Measurements from ENCODE around the gene TM4SF20.
"Not testable (repeated sequence)": the region's sequence is repeated elsewhere in the genome, so short reads cannot be mapped to it uniquely, and the experiment has no call there.

Gene TM4SF20

DNA sequence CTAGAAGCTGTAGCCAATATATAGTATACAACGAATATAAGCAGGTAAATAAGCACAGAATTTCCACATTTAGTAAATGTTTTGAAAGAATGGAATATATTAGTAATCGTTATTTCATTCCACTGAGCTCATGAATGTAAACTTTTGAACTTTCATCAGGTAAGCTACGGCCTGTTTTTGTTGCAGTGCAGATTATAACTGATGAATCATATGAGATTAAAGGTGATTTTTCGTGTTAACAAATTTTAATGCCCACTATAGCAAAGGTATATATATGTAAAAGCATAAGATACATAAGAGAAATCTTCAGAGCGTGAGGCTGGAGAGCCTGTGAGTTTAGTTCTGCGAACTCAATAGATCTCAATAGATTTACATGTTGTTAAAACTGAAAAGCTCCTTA, 7.5 kb upstream of the TM4SF20 start:
- no peak overlapping the region for H3K4me3 Mint-ChIP-seq
- no peak overlapping the region for H3K27ac Mint-ChIP-seq
- peaks cover 4% of the 10 kb centered on the region for H3K27me3 Mint-ChIP-seq
- H3K9me3 Mint-ChIP-seq = peaks cover 8% of the 10 kb centered on the region
- peaks cover 38% of the 10 kb centered on the region for H3K4me1 Mint-ChIP-seq (ENCODE audit: low read depth)
- H3K36me3 Mint-ChIP-seq (ENCODE audit: low read depth) = peaks cover 4% of the 10 kb centered on the region

DNA sequence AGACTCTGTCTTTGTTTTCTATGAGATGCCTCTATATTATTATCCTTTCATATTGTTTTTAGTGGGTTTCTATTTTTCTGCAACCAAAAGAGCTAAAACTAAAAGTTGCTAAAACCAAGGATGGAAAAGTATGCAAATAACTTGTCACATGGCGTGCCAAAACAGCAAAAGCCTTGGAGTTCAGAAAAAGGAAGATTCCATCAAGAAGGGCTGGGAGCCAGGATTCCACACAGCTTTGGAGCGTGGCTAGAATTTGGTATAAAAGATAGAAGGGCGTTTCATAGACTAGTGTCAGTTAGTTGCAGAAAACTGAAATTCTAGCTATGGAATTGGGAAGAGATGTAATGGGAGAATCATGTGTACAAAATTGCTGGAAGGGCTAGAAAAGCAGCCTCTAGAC, 4.6 kb upstream of the TM4SF20 start:
- H3K4me3 Mint-ChIP-seq = no peak overlapping the region
- peaks cover 40% of the 10 kb centered on the region for H3K4me1 Mint-ChIP-seq (ENCODE audit: low read depth)
- no peak overlapping the region for H3K27ac Mint-ChIP-seq
- H3K27me3 Mint-ChIP-seq = peaks cover 4% of the 10 kb centered on the region
- peaks cover 4% of the 10 kb centered on the region for H3K36me3 Mint-ChIP-seq (ENCODE audit: low read depth)
- H3K9me3 Mint-ChIP-seq = peaks cover 11% of the 10 kb centered on the region

DNA sequence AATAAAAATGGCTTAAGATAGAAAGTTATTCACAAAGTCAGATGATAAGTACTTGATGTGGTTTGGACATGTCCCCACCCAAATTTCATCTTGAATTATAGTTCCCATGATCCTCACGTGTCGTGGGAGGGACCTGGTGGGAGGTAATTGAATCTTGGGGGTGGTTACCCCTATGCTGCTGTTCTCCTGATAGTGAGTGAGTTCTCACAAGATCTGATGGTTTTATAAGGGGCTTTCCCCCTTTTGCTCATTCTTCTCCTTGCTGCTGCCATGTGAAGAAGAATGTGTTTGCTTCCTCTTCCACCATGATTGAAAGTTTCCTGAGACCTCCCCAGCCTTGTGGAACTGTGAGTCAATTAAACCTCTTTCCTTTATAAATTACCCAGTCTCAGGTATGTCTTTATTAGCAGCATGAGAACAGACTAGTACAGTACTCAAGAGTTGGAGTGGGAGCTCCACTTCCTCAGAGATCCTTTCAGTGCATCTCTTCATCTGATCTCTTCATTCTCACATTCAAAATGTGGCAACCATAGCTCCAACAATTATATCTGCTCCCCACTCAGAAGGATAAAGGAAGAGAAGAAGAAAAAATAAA, 3.2 kb upstream of the TM4SF20 start:
- not testable (repeated sequence) for H3K4me3 Mint-ChIP-seq; H3K27me3 Mint-ChIP-seq; H3K36me3 Mint-ChIP-seq (ENCODE audit: low read depth)
- Mint-ChIP-seq H3K27ac (peak overlapping the region; percentile 59), H3K4me1 (ENCODE audit: low read depth) (peaks cover 33% of the 10 kb centered on the region), H3K9me3 (peaks cover 11% of the 10 kb centered on the region)

DNA sequence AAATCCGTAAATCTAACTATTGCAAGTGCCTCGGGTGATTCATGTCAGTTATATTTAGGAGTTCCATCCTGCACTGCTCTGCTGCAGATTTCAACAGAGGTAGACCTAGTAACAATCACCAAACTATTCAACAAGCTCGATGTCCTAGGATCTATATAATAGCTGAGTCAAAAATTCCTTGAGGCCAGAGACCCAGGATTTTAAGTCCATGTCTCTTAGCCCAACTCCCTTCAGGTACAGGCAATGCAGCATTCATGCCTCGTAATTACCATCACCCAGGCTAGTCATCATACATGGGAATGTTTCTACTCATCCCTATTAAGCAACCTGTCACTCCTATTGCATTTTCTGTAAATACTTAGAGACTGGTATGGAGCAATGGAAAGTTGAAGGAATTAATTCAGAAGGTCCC, 729 bp downstream of the TM4SF20 start:
- Mint-ChIP-seq H3K4me3 (no peak overlapping the region), H3K9me3 (peaks cover 11% of the 10 kb centered on the region), H3K36me3 (ENCODE audit: low read depth) (peaks cover 4% of the 10 kb centered on the region), H3K27ac (no peak overlapping the region), H3K27me3 (no peaks in the 10 kb centered on the region), H3K4me1 (ENCODE audit: low read depth) (peaks cover 28% of the 10 kb centered on the region)

DNA sequence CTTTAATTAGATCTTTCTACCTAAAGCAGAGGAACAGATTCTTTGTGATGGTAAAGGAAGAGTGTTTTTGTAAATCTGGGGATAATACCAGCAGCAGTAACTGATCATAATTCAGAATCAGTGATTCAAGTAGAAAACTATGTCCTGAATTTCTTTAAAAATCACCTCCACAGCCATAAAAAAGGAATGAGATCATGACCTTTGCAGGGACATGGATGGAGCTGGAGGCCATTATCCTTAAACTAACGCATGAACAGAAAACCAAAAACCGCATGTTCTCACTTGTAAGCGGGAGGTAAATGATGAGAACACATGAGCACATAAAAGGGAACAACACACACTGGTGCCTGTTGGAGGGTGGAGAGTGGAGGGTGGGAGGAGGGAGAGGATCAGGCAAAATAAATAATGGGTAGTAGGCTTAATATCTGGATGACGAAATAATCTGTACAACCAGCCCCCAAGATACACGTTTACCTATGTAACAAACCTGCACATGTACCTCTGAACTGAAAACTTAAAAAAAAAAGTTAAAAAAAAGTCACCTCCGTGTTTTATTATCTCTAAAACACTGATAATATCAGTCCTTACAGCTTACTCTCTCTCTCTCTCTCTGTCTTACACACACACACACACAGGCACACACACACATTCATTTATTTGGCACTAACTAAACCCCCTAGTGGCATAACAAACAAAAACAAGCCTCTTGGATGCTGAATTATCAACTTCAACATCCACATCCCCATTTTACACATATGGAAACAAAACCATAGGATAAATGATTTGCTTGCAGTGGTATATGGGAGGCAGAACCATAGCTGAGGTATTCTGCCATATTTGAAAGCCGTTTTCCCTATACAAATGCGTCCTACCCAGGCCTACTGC, 1.4 kb downstream of the TM4SF20 start:
- Mint-ChIP-seq H3K27me3 (no peaks in the 10 kb centered on the region), H3K27ac (no peak overlapping the region), H3K36me3 (ENCODE audit: low read depth) (peaks cover 3% of the 10 kb centered on the region), H3K4me3 (no peak overlapping the region), H3K4me1 (ENCODE audit: low read depth) (peaks cover 32% of the 10 kb centered on the region), H3K9me3 (peaks cover 10% of the 10 kb centered on the region)

DNA sequence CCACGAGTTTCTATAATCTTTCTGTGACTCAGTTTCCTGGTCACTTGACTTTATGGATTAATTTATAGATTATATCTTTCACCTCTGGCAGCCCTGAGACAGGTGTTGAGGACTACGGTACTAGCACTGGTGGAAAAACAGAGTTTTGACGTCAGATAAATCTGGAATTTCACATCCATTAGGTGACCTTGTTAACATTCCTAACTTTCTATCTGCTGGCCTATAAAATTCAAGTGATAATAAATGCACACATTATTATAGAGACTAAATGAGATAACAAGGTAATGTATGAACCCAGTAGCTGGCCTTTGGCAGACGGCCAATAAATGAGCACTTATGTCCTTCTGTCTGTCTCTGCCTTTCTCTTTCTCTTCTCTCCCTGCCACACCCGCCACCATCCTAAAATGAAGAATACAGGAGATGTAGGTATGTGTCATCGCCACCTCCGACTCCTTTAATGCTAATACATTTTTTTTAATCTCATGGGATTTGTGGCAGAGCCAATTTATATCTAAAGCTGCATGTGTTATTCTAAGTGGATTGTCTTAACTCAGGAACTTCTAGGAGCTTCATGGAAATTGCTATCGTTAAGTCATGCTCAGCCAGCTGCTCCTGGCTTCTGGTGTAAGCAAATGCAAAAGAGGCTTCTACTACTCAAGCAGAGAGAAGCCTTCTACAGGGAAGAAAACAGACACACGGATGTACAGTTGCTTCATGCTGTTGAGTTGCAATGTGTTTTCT, 2.3 kb downstream of the TM4SF20 start:
- H3K4me3 Mint-ChIP-seq = no peak overlapping the region
- no peak overlapping the region for H3K27ac Mint-ChIP-seq
- H3K9me3 Mint-ChIP-seq = peaks cover 4% of the 10 kb centered on the region
- H3K27me3 Mint-ChIP-seq = no peaks in the 10 kb centered on the region
- H3K36me3 Mint-ChIP-seq (ENCODE audit: low read depth) = no peaks in the 10 kb centered on the region
- peaks cover 23% of the 10 kb centered on the region for H3K4me1 Mint-ChIP-seq (ENCODE audit: low read depth)

DNA sequence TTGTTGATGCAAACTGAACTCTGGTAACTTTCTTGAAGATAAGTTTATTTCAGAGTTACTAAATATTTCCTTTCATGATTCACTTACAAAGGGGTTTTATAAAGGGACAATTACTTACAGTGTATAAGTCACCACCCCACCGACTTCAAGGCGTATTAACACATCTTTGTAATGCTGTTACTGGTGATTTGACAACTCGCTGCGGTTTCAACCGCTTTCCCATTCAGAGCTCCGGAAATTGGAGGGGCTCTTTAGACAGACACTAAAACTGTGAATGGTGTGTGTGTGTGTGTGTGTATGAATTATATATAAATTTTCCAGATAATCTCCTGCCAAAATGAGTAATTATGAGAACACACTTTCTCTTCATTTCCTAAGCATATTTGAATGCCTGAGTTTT, 4.9 kb downstream of the TM4SF20 start:
- Mint-ChIP-seq H3K27ac (peak overlapping the region; percentile 85), H3K27me3 (no peaks in the 10 kb centered on the region), H3K36me3 (ENCODE audit: low read depth) (no peaks in the 10 kb centered on the region), H3K4me3 (no peak overlapping the region), H3K9me3 (no peaks in the 10 kb centered on the region), H3K4me1 (ENCODE audit: low read depth) (peaks cover 24% of the 10 kb centered on the region)

DNA sequence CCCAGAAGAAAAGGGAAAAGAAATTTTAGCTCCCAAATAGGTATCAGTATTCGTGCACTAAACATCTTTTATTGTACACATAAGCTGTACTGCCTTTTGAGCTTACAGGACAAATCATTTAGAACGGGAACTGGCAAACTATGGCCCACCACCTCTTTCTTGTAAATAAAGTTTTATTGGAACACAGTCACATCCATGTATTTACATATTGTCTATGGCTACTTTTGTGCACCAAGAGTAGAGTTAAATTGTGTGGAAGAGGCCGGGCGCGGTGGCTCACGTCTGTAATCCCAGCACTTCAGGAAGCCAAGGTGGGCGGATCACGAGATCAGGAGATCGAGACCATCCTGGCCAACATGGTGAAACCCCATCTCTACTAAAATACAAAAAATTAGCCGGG, 5.7 kb downstream of the TM4SF20 start:
- Mint-ChIP-seq H3K4me1 (ENCODE audit: low read depth) (peaks cover 29% of the 10 kb centered on the region), H3K36me3 (ENCODE audit: low read depth) (no peaks in the 10 kb centered on the region), H3K9me3 (no peaks in the 10 kb centered on the region), H3K27ac (peak overlapping the region; percentile 28), H3K4me3 (no peak overlapping the region), H3K27me3 (no peaks in the 10 kb centered on the region)

DNA sequence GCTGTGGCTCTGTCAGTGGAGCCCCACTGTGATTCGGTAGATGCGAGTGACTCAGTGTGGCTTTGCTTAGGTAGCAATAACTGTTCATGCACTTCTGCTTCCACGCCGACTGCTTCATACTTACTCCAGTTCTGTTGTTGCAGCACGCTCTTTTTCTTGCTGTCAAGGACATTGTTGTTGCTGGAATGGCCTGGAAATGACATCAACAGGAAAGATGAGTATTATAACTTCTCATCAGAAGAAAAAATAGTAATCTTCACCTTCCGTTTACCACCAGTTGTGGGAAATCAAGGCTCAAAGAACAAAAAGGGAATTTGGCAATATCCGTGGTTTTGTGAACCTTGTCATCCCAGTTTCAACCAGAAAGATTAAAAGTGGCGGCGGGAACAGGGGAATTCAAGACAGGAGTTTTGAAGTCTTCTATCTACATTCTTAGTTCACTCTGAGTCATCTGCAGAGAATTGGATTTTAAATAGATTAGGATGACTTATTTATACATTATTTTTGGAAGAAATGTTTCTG, 8.3 kb downstream of the TM4SF20 start:
- Mint-ChIP-seq H3K9me3 (no peaks in the 10 kb centered on the region), H3K27me3 (no peaks in the 10 kb centered on the region), H3K4me1 (ENCODE audit: low read depth) (peaks cover 33% of the 10 kb centered on the region), H3K27ac (no peak overlapping the region), H3K4me3 (no peak overlapping the region), H3K36me3 (ENCODE audit: low read depth) (no peaks in the 10 kb centered on the region)

DNA sequence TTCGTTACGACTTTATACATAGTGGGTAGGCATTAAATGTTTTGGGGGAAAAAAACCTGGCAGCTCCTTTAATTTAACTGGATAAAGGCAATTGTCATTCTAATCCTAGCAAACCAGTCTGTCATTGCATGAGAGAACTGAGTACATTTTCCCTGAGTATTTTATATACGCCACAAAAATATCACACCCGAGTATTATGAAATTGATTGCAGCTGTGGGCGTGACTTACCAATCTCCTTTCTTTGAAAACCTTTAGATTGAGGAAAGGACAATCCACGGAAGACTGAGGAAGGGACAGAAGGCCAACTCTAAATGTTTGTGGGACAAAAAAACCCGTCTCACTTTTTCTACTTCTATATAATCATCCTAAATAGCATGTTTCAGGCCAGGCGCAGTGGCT, 9.0 kb downstream of the TM4SF20 start:
- Mint-ChIP-seq H3K4me1 (ENCODE audit: low read depth) (peaks cover 33% of the 10 kb centered on the region), H3K36me3 (ENCODE audit: low read depth) (no peaks in the 10 kb centered on the region), H3K27ac (no peak overlapping the region), H3K4me3 (no peak overlapping the region), H3K27me3 (no peaks in the 10 kb centered on the region), H3K9me3 (no peaks in the 10 kb centered on the region)

DNA sequence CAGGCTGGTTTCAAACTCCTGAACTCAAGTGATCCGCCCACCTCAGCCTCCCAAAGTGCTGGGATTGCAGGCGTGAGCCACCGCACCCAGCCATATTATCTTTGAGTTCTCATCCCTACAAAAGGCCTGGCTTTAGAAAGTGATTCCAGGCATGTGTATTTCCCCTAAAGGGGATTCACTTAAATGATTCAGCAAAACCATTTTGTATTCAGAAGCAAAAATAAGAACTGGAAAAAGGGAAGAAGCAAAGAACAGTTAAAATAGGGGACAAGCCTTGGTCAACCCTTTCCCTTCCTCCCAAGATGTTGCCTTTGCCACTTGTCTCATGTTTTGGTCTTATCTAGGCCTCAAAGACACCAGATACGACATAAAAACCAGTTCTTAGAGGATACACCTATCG, 10.5 kb downstream of the TM4SF20 start:
- Mint-ChIP-seq H3K4me1 (ENCODE audit: low read depth) (peaks cover 22% of the 10 kb centered on the region), H3K27me3 (no peaks in the 10 kb centered on the region), H3K36me3 (ENCODE audit: low read depth) (no peaks in the 10 kb centered on the region), H3K9me3 (no peaks in the 10 kb centered on the region), H3K27ac (no peak overlapping the region), H3K4me3 (no peak overlapping the region)

DNA sequence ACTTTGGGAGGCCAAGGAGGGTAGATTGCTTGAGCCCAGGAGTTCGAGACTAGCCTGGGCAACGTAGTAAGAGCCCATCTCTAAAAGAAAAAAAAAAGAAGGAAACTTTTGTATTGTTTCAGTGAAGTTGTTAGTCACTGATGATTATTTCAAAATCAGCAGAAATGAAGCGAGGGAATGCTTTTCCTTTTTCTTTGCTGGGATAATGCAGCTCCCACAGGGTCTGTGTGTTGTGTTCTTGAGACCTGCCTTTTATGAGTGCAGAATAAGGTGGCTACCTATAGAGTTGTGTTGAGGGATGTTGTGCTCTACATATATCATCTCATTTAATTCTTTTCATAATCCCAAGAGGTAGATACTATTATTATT, 11.7 kb downstream of the TM4SF20 start:
- Mint-ChIP-seq H3K4me1 (ENCODE audit: low read depth) (peaks cover 16% of the 10 kb centered on the region), H3K27me3 (no peaks in the 10 kb centered on the region), H3K27ac (no peak overlapping the region), H3K4me3 (no peak overlapping the region), H3K9me3 (no peaks in the 10 kb centered on the region), H3K36me3 (ENCODE audit: low read depth) (no peaks in the 10 kb centered on the region)

DNA sequence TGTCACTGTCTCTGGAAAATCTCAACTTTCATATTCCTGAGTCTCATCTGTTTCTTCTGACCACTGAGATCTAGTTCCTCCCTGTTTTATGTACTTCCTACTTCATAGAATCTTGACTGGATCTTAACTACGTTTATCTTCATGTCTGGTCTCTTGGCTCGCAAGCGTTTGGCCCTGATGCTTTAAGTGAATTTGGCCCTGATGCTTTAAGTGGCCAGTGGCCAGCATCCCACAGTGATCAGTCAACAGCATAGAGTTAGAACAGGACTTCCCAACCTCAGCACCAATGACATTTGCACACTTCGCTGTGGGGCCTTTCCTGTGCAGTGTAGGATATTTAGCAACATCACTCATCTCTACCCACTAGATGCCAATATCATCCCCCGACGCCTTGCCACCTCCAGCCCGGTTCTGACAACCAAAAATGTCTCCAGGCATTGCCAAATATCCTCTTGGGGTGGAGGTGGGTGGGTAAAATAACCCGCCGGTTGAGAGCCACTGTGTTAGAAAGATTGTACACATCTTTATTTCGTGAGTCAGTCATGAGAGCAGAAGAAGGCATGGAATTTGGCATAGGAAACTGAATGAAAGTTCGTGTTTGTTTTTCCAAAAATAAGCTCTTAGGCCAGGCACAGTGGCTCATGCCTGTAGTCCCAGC, 12.2 kb downstream of the TM4SF20 start:
- no peaks in the 10 kb centered on the region for H3K36me3 Mint-ChIP-seq (ENCODE audit: low read depth)
- no peaks in the 10 kb centered on the region for H3K9me3 Mint-ChIP-seq
- no peaks in the 10 kb centered on the region for H3K27me3 Mint-ChIP-seq
- peaks cover 16% of the 10 kb centered on the region for H3K4me1 Mint-ChIP-seq (ENCODE audit: low read depth)
- no peak overlapping the region for H3K27ac Mint-ChIP-seq
- no peak overlapping the region for H3K4me3 Mint-ChIP-seq

DNA sequence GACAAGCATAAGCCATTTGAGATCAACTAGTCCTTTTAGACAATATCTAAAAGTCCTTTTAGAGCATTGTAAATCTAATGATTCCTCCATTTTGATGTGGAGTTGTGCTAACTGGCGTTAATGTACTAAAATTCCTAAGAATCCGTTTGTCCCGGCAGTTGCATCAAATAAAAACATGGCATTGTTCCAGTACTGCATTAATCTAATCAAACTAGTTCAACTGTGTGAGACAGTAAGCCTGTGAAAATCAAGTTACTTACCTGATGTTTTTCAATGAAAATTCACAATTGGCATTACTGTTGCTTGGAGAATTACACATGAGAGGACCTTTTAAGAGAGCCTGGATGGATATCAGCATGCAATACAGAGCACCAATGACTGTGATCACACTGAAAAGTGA, 13.3 kb downstream of the TM4SF20 start:
- no peaks in the 10 kb centered on the region for H3K9me3 Mint-ChIP-seq
- no peak overlapping the region for H3K27ac Mint-ChIP-seq
- peaks cover 10% of the 10 kb centered on the region for H3K4me1 Mint-ChIP-seq (ENCODE audit: low read depth)
- H3K4me3 Mint-ChIP-seq = no peak overlapping the region
- peaks cover under 1% of the 10 kb centered on the region for H3K36me3 Mint-ChIP-seq (ENCODE audit: low read depth)
- no peaks in the 10 kb centered on the region for H3K27me3 Mint-ChIP-seq
